HG03175 (cell line): ENCODE data around the gene C19orf44.
"Not testable (repeated sequence)": the region's sequence is repeated elsewhere in the genome, so short reads cannot be mapped to it uniquely, and the experiment has no call there.

ENCODE experiments used
- ATAC-seq: cut with Tn5 transposase; IDR thresholded peaks from one replicate; pipeline ENCODE4 v1.9.1; 2021; ENCODE audit warnings: mild to moderate bottlenecking, moderate library complexity; ENCODE audit not compliant: unreplicated experiment

Gene C19orf44

GRCh38 chr19:16532440-16533234, 36.4 kb downstream of the C19orf44 start:
- ATAC-seq: no peak

- no peak for ATAC-seq
Observed at GRCh38 chr19:16535381-16535780, 39.2 kb downstream of the C19orf44 start.

GRCh38 chr19:16536130-16536529, 39.9 kb downstream of the C19orf44 start:
- no peak for ATAC-seq

GRCh38 chr19:16537111-16537510, 40.9 kb downstream of the C19orf44 start:
- ATAC-seq: no peak

- ATAC-seq: no peak
Observed at GRCh38 chr19:16540948-16541347, 44.8 kb downstream of the C19orf44 start.

- ATAC-seq: no peak
Observed at GRCh38 chr19:16541526-16542044, 45.4 kb downstream of the C19orf44 start.

- ATAC-seq: peak; percentile 72
Observed at GRCh38 chr19:16542045-16542909, 46.1 kb downstream of the C19orf44 start, which contains the start of gene CHERP. Gene CHERP, minus strand, starts transcription at chr19:16542437. Its CDS starts 59 bp downstream, at chr19:16542378.

GRCh38 chr19:16542910-16543472, 46.8 kb downstream of the C19orf44 start:
- ATAC-seq: no peak

- not testable (repeated sequence) for ATAC-seq
Observed at GRCh38 chr19:16543734-16544133, 47.5 kb downstream of the C19orf44 start.

- no peak for ATAC-seq
Observed at GRCh38 chr19:16544473-16545231, 48.5 kb downstream of the C19orf44 start.

- ATAC-seq: no peak
Observed at GRCh38 chr19:16548956-16549355, 52.8 kb downstream of the C19orf44 start.

GRCh38 chr19:16551902-16552301, 55.7 kb downstream of the C19orf44 start:
- not testable (repeated sequence) for ATAC-seq

- ATAC-seq: no peak
Observed at GRCh38 chr19:16554776-16555175, 58.6 kb downstream of the C19orf44 start.

- ATAC-seq: no peak
Observed at GRCh38 chr19:16559780-16560276, 63.6 kb downstream of the C19orf44 start.

GRCh38 chr19:16561382-16561781, 65.2 kb downstream of the C19orf44 start:
- ATAC-seq: no peak

- no peak for ATAC-seq
Observed at GRCh38 chr19:16562608-16563025, 66.4 kb downstream of the C19orf44 start.

GRCh38 chr19:16564842-16565241, 68.6 kb downstream of the C19orf44 start:
- no peak for ATAC-seq

- ATAC-seq: no peak
Observed at GRCh38 chr19:16566161-16566560, 70.0 kb downstream of the C19orf44 start.

GRCh38 chr19:16566702-16567101, 70.5 kb downstream of the C19orf44 start:
- ATAC-seq: no peak

- ATAC-seq: no peak
Observed at GRCh38 chr19:16569609-16570320, 73.6 kb downstream of the C19orf44 start.
